ENCODE results near the gene PCBP4. TPM values are rescaled to one million over a fixed set of nuclear protein-coding genes. Genes with fewer than 3 reads are reported as not detected.

The PCBP4 gene
- total RNA-seq, 1 donor from 2014 or later = 37.1 TPM

DNA sequence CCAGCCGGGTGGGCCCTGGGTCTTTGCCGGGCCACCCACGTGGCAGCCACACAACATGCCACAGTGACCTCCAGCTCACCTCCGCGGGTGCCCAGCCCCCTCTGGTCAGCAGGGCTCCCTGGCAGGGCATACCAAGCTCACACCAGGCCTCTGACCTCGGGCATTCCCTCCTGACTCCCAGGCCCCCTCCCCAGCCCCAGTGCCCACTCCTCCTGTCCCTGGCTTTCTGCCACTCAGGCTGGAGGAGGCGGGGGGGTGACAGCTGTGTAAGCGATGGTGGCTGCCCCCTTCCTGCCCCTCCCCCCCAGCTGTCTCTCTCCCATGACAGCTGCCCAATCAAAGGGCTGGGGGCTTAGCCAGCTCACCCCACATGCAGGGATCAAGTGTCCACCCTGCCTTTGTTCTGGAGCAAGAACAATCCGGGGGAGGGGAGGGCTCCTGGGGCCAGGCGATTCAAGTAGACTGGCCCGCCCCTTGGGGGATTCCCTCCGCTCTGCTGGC is 3.3 kb downstream of the PCBP4 start:
- intact Hi-C loops (cut with DNase I) = no loop called here
- Histone ChIP-seq H3K4me1 (peaks cover 13% of the 10 kb centered on the region), H3K27me3 (no peaks in the 10 kb centered on the region), H3K27ac (no peak overlapping the region), H3K9me3 (no peaks in the 10 kb centered on the region), H3K36me3 (no peaks in the 10 kb centered on the region), H3K4me3 (no peak overlapping the region)
- ATAC-seq = no peak
- no peak for DNase-seq
- TF ChIP-seq, protein P1, sequence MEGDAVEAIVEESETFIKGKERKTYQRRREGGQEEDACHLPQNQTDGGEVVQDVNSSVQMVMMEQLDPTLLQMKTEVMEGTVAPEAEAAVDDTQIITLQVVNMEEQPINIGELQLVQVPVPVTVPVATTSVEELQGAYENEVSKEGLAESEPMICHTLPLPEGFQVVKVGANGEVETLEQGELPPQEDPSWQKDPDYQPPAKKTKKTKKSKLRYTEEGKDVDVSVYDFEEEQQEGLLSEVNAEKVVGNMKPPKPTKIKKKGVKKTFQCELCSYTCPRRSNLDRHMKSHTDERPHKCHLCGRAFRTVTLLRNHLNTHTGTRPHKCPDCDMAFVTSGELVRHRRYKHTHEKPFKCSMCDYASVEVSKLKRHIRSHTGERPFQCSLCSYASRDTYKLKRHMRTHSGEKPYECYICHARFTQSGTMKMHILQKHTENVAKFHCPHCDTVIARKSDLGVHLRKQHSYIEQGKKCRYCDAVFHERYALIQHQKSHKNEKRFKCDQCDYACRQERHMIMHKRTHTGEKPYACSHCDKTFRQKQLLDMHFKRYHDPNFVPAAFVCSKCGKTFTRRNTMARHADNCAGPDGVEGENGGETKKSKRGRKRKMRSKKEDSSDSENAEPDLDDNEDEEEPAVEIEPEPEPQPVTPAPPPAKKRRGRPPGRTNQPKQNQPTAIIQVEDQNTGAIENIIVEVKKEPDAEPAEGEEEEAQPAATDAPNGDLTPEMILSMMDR (IDR thresholded peaks at IDR 0.05) = no peak

DNA sequence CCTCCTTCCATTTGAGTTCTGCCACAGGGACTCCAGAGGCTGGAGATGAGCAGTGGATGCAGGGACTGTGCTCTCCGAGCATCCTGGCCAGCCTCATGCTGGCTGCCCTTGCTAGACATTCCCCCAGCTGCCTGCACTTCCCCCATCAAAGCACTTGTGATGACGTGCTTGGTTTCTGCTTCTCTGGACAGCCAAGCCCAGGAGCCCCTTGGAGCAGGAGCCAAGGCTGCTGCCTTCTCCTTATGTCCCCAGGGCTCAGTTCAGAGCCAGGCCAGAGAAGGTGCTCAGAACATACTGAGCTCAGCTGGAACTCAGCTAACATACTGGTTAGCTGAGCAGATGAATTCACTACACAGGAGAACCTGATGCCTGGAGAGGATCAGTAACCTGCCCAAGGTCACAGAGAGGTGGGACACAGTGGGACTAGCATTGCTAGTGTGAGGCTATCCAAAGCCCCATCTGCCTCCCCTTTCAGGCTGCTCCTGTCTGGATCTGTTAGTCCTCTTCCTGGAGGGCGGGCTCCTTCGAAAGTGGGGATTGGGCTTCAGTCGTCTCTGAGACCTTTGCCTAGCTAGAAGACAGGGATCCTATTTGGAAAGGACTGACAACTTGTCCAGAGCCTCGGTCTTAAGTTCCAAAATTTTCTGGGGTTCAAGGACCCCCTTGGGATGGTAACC is 4.3 kb downstream of the PCBP4 start:
- Histone ChIP-seq H3K4me3 (no peak overlapping the region), H3K27ac (no peak overlapping the region), H3K27me3 (no peaks in the 10 kb centered on the region), H3K36me3 (no peaks in the 10 kb centered on the region), H3K4me1 (peaks cover 6% of the 10 kb centered on the region), H3K9me3 (no peaks in the 10 kb centered on the region)
- no peak for DNase-seq
- no peak for ATAC-seq
- intact Hi-C loops (cut with DNase I) = no loop called here
- TF ChIP-seq, protein P1 (IDR thresholded peaks at IDR 0.05) = no peak

DNA sequence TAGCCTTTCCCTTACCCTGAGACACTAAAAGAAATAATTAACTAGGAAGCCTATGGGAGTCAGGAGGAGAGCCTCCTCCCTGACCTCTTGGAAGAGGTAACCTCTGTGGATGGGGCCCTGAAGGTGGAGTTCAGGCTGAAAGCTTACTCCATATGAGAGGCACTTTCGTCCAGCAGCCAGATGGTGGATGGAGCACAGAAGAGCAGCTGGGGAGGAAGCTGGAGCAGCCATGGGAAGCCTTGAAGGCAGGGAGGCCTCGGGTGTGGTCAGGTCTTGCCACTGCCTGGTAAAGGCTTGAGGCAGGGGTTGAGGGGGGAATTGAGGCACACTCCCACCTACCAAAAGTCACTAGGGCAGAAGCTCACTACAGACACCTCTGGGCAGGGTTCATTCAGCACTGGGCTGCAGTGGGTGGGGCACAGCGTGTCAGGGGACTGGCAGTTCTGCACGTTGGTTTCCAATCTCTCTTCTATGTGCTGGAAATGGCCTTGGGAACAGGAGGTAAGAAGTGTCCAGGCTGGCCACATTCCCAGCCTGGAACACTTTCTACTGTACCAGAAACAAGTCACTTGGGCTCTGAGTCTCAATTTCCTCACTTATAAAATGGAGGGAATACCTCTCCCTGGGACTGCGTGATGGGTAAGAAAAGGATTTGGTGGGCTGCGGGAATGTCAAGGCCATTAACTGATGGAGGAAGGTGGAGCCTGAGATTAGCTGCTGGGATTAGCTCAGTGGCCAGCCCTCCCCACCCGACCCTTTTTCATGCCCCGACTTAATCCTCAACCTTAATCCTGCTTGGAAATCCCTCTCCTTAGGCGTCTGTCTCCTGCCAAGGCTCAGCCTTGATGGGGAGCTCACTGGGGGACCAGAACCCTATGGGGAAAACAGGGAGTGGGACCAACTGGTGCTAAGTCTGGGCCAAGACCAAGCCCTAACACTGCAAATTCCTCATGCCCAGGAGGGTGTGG is 5.4 kb downstream of the PCBP4 start:
- intact Hi-C loops (cut with DNase I) = no loop called here
- DNase-seq = no peak
- no peak for ATAC-seq
- Histone ChIP-seq H3K9me3 (no peaks in the 10 kb centered on the region), H3K27me3 (no peaks in the 10 kb centered on the region), H3K36me3 (no peaks in the 10 kb centered on the region), H3K4me3 (no peak overlapping the region), H3K27ac (no peak overlapping the region), H3K4me1 (peaks cover 5% of the 10 kb centered on the region)
- TF ChIP-seq, protein P1 (IDR thresholded peaks at IDR 0.05) = no peak

DNA sequence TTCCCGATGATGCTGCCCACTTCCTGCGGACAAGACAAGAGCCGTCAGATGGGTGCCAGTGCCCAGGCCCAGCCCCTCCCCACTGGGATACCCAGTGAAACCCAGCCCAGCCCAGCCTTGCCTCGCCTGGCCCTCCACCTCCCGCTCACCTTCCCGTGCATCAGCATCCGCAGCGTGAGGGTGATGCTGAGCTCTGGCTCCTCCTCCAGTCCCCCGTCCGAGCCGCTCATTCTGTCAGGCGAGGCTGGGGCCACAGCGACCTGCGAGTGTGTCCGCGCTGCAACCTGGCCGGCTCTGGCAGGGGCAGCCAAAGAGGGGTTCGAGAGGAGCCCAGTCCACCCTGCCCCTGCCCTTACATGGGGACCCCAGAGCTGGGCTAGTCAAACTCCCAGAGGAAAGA is 6.2 kb downstream of the PCBP4 start:
- no peaks in the 10 kb centered on the region for H3K9me3 ChIP-seq
- H3K27me3 ChIP-seq = no peaks in the 10 kb centered on the region
- H3K36me3 ChIP-seq = no peaks in the 10 kb centered on the region
- intact Hi-C loops (cut with DNase I) = no loop called here
- peaks cover 8% of the 10 kb centered on the region for H3K4me1 ChIP-seq
- no peak overlapping the region for H3K4me3 ChIP-seq
- no peak for ATAC-seq
- TF ChIP-seq, protein P1 (IDR thresholded peaks at IDR 0.05) = no peak
- no peak overlapping the region for H3K27ac ChIP-seq
- DNase-seq = no peak

DNA sequence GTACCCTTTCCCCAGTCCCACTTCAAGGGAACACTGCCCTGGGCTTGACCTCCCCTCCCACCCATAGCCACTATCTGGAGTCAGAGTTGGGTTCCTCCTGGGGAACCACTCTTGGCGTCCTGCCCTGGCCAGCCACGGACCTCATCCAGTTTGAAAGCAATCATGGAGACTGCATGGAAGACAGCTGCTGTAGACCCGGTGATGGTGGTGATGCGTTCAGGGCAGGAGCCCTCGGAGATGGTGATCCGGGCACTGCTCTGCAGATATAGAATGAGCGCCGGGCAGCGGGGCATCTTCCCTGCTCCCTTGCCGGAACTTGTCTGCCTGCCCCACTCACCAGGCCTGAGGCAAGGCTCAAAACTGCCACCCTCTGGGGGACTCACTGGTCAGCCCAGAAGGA is 6.9 kb downstream of the PCBP4 start:
- TF ChIP-seq, protein P1 (IDR thresholded peaks at IDR 0.05) = no peak
- no peak overlapping the region for H3K27ac ChIP-seq

More for the DNA sequence above, 6.9 kb downstream of the PCBP4 start:
- intact Hi-C loops (cut with DNase I) = no loop called here
- DNase-seq (no peak), ATAC-seq (no peak)
- Histone ChIP-seq H3K4me3 (no peak overlapping the region), H3K4me1 (peaks cover 8% of the 10 kb centered on the region), H3K27me3 (no peaks in the 10 kb centered on the region), H3K36me3 (no peaks in the 10 kb centered on the region), H3K9me3 (no peaks in the 10 kb centered on the region)
